Choroid plexus epithelial cell (primary cell): ENCODE data around the gene ABO.
"Not testable (repeated sequence)": the region's sequence is repeated elsewhere in the genome, so short reads cannot be mapped to it uniquely, and the experiment has no call there.

ENCODE experiments used
- DNase-seq: peaks from one replicate; pipeline ENCODE4 v3.0.0-alpha.2; 2010; ENCODE audit warnings: low read depth
- H3K4me3 ChIP-seq: 2 replicates; pipeline ENCODE4 v1.5.1; 2011; ENCODE audit warnings: low read depth, mild to moderate bottlenecking, control low read depth, low read length, moderate library complexity
- CTCF ChIP-seq: conservative IDR thresholded peaks from 2 replicates; pipeline ENCODE4 v1.5.1; 2011; ENCODE audit warnings: low read depth, mild to moderate bottlenecking, control low read depth, inconsistent platforms, low read length, moderate library complexity

The ABO gene

GRCh38 chr9:133254471-133254870 is 20.5 kb downstream of the ABO start:
- no peak for TF ChIP-seq CTCF
- DNase-seq: no peak
- H3K4me3 ChIP-seq: no peak overlapping the region

- TF ChIP-seq CTCF: no peak
- no peak for DNase-seq
Measured at GRCh38 chr9:133253268-133253667, 21.7 kb downstream of the ABO start.

GRCh38 chr9:133252301-133253020 is 22.5 kb downstream of the ABO start:
- no peak for TF ChIP-seq CTCF
- DNase-seq: no peak
- no peak overlapping the region for H3K4me3 ChIP-seq

More at GRCh38 chr9:133253268-133253667, 21.7 kb downstream of the ABO start:
- no peak overlapping the region for H3K4me3 ChIP-seq

- no peak for DNase-seq
- TF ChIP-seq CTCF: no peak
- no peak overlapping the region for H3K4me3 ChIP-seq
Measured at GRCh38 chr9:133251773-133252172, 23.2 kb downstream of the ABO start.

DNA sequence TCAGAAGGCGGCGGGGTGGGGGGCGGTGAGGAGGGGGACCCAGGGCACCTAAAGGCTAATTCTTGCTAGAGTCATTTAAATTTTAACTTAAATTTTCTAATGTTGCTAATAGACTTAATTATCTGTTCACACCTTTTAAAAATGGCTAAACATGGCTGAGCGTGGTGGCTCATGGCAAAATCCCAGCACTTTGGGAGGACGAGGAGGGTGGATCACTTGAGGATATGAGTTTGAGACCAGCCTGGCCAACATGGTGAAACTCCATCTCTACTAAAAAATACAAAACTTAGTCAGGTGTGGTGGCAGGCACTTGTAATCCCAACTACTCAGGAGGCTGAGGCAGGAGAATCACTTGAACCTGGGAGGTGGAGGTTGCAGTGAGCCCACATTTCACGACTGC is 23.8 kb downstream of the ABO start:
- DNase-seq, H3K4me3 ChIP-seq: not testable (repeated sequence)

DNA sequence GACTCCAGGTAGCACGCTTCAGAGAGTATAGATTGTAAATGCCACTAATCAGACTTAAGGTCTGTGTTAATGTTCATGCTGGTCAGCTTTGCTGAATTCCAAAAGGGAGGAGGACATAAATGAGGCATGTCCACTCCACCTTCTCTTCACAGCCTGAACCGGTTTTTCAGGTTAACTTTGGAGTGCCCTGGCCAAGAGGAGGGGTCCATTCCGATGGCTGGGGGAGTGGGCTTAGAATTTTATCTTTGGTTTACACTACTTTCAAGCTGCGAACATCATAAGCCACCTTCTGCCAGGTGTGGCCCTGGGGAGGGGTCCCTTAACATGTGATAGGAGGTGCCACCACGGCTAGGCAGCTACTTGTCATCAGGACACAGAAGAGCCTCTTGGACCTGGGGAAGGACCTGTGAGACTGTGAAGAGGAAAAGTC is 24.2 kb downstream of the ABO start:
- no peak for TF ChIP-seq CTCF
- H3K4me3 ChIP-seq: no peak overlapping the region
- no peak for DNase-seq

- no peak overlapping the region for H3K4me3 ChIP-seq
- DNase-seq: no peak
- TF ChIP-seq CTCF: no peak
Measured at GRCh38 chr9:133249337-133249736, 25.7 kb downstream of the ABO start.
